ENCODE measurements around the gene NKX6-2.

NKX6-2 gene

DNA sequence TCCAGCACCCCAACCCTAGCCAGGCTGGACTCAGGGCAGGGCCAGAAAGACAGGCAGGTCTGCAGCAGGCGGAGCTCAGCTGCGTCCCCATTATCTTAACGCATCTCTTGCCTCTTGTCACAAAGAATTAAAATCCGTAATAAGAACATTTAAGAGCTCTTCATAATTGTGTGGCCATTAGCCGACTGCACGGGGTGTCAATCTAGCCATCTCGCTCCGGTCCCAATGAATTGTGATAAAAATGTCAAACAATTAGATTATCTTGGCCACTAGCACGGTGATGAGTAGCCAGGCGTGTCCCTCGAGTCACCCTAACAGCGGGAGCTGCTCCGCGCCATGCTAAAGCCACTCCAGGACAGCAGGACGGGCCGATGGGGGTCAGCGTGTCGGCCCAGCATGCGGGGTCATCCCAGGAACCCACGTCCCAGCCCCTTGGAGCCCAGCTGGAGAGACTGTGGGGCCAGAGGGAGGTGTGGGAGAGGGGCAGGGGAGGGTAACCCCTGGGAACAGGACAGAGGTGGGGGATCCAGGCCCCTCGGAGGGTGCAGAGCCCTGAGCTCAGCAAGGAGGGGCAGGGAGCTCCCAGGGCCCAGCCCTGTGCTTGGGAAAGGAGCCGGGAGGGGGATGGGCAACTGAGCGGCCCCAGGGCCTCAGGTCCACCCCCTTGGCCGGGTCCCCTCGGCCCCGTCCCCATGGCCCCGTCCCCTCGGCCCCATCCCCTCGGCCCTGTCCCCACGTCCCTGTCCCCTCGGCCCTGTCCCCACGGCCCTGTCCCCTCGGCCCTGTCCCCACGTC is 17.7 kb upstream of the NKX6-2 start:
- Histone ChIP-seq H3K27ac (no peak overlapping the region), H3K36me3 (replicated peaks) (no peaks in the 10 kb centered on the region), H3K27me3 (replicated peaks) (no peaks in the 10 kb centered on the region), H3K4me3 (ENCODE audit: low read depth, low read length) (no peak overlapping the region)
- DNase-seq = no peak
- TF ChIP-seq, protein P1, sequence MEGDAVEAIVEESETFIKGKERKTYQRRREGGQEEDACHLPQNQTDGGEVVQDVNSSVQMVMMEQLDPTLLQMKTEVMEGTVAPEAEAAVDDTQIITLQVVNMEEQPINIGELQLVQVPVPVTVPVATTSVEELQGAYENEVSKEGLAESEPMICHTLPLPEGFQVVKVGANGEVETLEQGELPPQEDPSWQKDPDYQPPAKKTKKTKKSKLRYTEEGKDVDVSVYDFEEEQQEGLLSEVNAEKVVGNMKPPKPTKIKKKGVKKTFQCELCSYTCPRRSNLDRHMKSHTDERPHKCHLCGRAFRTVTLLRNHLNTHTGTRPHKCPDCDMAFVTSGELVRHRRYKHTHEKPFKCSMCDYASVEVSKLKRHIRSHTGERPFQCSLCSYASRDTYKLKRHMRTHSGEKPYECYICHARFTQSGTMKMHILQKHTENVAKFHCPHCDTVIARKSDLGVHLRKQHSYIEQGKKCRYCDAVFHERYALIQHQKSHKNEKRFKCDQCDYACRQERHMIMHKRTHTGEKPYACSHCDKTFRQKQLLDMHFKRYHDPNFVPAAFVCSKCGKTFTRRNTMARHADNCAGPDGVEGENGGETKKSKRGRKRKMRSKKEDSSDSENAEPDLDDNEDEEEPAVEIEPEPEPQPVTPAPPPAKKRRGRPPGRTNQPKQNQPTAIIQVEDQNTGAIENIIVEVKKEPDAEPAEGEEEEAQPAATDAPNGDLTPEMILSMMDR (IDR thresholded peaks at IDR 0.05; ENCODE audit: low read depth, low read length, missing control alignments) = no peak
- in situ Hi-C loops (cut with HindIII; ENCODE audit: low pct_ligation_motif_present, low sequenced_read_pairs) = no loop called here

DNA sequence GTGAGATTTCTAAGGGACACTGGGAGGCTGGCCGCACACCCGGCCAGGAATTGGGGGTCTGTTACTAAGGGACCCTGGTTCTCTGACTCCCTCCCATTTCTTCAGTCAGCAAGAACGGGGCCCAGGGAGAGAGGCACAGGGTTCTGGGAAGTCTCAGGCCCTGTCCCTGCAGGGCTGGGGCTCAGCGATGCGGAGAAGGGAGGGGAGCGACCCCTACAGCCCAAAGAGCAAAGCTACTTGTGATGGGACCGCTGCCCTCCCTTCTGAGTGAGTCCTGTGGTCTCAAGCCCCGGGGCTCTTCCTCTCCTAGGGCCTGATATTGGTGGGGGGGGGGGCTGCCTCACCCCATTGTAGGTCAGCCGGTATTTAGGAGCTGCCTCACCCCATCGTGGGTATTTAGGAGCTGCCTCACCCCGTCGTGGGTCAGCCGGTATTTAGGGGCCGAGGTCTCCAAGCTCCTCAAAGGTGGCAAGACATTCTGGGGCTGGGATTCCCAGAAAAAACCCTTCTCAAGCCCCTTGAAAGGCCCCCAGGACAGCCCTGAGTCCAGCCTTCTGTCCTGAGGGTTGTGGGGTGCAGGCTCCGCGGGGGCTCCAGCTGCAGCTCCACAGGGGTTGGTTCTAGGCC is 16.9 kb upstream of the NKX6-2 start:
- in situ Hi-C loops (cut with HindIII; ENCODE audit: low pct_ligation_motif_present, low sequenced_read_pairs) = no loop called here
- Histone ChIP-seq H3K36me3 (replicated peaks) (no peaks in the 10 kb centered on the region), H3K27ac (no peak overlapping the region), H3K27me3 (replicated peaks) (no peaks in the 10 kb centered on the region), H3K4me3 (ENCODE audit: low read depth, low read length) (no peak overlapping the region)
- no peak for DNase-seq
- TF ChIP-seq, protein P1 (IDR thresholded peaks at IDR 0.05; ENCODE audit: low read depth, low read length, missing control alignments) = no peak

DNA sequence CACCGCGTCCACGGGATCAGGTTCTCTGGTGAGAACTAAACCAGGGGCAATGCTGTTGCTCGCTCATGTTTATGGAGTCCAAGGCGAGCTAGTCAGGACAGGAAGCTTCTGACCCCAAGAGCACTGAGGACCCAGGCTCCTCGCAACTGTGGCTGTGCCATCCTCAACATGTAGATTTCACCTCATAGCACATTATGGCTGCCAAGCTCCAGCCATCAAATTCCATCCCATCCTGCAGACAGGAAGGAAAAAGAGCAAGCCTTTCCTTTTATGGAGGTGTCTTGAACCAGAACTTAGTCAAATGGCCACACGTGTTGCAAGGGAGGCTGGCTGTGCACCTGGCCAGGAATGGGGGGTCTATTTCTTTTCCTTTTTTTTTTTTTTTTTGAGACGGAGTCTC is 16.1 kb upstream of the NKX6-2 start:
- DNase-seq = no peak
- Histone ChIP-seq H3K4me3 (ENCODE audit: low read depth, low read length) (no peak overlapping the region), H3K27me3 (replicated peaks) (no peaks in the 10 kb centered on the region), H3K27ac (no peak overlapping the region), H3K36me3 (replicated peaks) (no peaks in the 10 kb centered on the region)
- TF ChIP-seq, protein P1 (IDR thresholded peaks at IDR 0.05; ENCODE audit: low read depth, low read length, missing control alignments) = no peak
- in situ Hi-C loops (cut with HindIII; ENCODE audit: low pct_ligation_motif_present, low sequenced_read_pairs) = no loop called here

DNA sequence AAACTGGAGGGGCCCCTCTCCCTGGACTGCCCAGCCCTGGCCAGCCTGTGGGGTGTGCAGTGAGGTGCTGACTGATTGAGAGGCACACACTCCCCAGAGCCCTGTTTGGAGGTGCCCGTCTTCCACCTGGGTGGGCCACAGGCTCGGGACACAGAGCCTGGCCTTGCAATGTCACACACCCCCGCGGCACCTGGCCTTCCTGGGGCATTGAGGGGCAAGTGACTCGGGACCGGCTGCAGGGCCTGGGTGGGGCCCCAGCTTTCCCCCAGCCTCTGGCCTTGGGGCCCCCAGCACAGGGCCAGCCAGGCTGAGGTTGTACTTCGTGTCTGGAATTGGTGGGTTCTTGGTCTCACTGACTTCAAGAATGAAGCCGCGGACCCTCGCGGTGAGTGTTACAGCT is 13.9 kb upstream of the NKX6-2 start:
- DNase-seq = no peak
- H3K27me3 ChIP-seq (replicated peaks) = no peaks in the 10 kb centered on the region
- no peak overlapping the region for H3K27ac ChIP-seq
- in situ Hi-C loops (cut with HindIII; ENCODE audit: low pct_ligation_motif_present, low sequenced_read_pairs) = no loop called here
- TF ChIP-seq, protein P1 (IDR thresholded peaks at IDR 0.05; ENCODE audit: low read depth, low read length, missing control alignments) = no peak
- no peaks in the 10 kb centered on the region for H3K36me3 ChIP-seq (replicated peaks)
- no peak overlapping the region for H3K4me3 ChIP-seq (ENCODE audit: low read depth, low read length)

DNA sequence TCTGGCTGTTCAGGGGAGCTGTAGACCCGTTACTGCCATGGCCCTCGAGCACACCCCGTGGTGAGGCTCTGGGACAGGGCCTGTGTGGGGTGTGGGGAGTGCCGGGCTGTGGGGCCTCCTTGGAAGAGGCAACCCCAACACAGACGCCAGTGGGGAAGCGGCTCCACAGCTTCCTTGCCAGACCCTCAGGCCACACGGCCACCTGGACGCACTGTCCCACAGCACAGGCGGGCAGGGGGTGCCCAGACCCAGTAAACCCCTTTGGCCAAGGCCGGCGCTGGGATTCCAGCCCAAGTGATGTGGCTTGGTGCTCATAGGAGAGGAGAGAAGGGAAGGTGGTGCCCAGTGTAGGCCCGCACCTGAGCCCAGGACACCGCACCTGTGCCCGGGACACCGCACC is 12.9 kb upstream of the NKX6-2 start:
- in situ Hi-C loops (cut with HindIII; ENCODE audit: low pct_ligation_motif_present, low sequenced_read_pairs) = no loop called here
- DNase-seq = no peak
- Histone ChIP-seq H3K27ac (no peak overlapping the region), H3K36me3 (replicated peaks) (no peaks in the 10 kb centered on the region), H3K27me3 (replicated peaks) (no peaks in the 10 kb centered on the region), H3K4me3 (ENCODE audit: low read depth, low read length) (no peak overlapping the region)
- TF ChIP-seq, protein P1 (IDR thresholded peaks at IDR 0.05; ENCODE audit: low read depth, low read length, missing control alignments) = no peak

Measured in brain microvascular endothelial cell (primary cell).